Measurements from ENCODE around the gene IL18R1.

The IL18R1 gene

DNA sequence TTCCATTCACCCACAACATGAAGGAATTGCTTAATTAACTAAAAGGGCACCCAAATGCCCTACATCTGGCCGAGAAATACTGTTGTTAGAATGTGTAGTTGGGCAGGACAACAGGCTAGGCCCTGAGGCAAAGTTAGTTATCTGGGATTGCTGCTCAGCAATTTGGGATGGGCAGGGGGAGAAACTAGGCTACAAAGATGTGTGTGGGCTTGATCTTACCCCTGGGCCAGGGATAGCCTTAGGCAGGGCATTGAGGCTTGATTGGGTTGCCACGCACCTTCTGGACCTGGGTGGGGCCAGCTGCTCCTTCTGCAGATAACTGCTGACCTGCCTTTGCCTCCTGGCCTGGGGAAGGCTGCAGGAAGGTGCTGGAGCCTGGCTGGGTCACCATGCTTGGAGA lies 76.8 kb downstream of the IL18R1 start:
- no peak for DNase-seq

DNA sequence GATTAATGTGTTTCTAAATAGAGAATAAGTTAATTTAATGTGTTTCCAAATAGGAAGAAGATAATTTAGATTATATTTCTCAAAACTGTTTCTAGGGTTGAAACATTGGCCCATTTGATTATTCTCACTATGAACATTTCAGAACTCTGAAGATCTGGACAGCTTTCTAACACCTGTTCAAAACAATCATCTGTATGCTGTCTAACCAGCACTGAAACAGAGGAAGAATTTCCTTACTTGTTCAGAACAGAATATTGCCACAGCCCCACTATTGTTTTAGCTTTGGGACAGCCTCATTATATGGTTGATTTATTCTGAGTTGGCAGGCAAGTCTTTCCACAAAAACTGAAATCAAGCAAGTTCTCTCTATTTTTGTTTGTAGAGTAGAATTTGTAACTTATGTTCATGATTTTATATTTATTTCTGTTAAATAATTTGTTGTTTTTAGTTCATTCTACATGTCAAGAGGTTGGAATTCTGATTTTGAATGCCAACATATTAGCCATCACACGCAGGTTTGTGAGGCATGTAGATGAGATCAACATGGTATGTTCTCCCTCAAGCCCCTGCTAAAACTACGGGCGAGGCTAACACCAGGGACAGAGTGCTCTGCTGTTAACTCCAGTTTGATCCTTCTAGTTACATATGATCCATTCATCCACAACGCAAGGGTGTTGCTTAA lies 78.5 kb downstream of the IL18R1 start:
- DNase-seq = no peak

DNA sequence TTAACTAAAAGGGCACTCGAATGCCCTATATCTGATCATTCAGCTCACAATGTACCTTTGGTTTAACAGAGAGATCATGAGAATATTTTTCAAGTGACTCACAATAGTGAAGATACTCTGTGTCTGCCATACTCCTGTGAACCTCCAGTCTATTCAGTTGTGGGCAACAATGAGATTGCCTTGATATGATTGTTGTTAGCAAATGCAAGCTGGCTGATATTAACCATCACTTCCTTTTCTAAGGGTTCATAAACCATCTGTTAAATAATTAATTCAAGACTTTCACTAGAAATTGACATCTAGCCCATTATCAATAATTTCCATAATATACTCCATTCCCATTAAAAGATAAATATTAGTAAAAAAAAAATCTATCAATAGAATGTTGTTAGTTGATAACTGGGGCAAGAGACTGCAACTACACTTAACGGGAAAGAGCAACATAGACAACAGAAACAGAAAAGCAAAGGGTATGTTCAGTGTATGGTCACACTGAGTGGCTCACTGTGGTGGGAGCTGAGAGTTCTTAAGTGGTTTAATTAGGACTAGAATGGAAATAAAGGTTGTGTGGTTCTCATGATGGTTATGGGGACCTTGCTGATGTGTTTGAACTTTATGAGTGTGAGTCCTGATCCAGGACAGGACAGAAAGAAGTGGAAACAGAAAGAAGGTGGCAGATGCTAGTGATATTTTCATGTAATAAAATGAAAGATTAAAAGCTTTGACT lies 79.2 kb downstream of the IL18R1 start:
- DNase-seq = no peak

DNA sequence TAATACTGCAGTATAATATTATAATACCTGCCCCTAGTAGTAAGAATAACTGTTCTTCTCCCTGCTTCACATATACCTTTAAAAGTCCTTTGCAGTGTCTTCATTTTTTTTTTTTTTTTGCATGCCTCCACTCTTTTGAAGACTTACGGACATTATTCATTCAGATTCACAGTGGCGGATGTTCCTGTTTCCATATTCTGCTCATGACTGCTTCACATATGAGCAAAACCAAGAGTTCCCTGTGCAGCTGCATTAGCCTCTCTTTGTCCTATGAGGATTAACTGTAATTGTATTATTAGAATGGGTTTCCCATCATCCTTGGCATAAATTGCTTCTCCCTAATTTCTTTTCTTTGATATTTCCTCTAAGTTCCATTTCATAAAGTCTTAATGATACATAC lies 80.1 kb downstream of the IL18R1 start:
- no peak for DNase-seq

DNA sequence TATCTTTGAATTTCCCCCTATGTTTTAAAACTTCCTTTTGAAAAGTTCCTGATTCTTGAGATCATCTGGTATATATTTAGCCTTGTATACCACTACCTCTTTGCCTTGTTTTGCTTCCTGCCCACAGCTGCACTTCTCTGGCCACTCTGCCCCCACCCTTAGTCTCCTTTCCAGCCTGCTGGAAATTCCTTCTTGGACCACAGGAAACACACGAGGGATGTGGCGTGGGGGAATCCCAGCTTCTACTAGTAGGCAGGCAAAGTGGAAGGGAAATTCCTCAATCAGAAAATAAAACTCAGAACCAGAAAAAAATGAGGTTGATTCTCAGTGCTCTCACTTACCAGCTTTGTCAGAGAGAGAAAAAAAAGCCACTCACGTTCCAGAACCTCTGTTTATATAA lies 80.7 kb downstream of the IL18R1 start:
- no peak for DNase-seq

DNA sequence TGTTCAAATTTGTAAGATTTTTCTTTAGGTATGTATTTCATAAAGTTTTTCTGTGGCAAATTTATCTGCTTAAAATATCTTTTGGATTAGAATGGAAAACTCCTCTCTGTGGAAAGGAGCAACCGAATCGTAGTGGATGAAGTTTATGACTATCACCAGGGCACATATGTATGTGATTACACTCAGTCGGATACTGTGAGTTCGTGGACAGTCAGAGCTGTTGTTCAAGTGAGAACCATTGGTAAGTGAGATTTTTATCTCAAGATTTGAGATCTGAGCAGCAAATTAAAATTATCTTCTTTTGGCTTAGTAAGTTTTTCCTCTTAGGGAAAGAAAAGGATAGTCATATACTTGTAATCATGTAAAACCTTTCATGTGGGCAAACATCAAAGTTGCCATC lies 81.5 kb downstream of the IL18R1 start:
- no peak for DNase-seq

DNA sequence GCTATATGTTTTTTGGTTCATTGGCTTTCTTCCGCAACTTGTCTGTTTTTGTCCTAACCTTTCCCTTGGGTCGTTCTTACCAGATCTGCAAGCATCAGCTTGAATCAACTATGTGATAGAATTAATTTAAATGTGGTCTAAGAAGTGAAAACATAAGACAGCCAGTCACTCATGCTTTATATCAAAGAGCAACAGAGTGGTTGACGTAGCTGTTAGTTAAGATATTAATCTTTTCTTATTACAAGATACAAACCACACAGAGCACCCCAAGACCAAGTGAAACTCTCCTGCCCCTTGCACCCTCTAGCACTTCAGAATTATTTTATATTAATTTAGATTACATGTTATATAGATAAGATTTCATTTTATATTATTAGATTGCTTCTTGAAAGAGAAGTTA lies 82.5 kb downstream of the IL18R1 start:
- DNase-seq = no peak

DNA sequence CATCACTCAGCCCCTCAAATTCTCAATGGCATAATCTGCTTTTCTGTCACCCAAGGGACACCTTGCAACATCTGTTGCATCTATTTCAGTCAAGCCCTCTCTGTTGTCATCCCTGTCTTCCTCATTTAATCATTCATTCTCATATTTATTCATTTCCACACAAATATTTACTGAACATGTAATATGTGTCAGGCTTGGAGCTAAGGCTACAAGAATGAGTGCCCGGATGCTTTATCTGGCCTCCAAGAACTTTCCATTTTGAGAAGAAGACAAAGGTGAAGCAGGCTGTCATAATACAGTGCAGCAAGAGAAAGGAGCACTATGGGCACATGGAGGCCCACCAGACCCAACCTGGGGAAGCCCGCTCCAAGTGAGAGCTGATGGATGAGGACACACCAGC lies 83.0 kb downstream of the IL18R1 start:
- no peak for DNase-seq

DNA sequence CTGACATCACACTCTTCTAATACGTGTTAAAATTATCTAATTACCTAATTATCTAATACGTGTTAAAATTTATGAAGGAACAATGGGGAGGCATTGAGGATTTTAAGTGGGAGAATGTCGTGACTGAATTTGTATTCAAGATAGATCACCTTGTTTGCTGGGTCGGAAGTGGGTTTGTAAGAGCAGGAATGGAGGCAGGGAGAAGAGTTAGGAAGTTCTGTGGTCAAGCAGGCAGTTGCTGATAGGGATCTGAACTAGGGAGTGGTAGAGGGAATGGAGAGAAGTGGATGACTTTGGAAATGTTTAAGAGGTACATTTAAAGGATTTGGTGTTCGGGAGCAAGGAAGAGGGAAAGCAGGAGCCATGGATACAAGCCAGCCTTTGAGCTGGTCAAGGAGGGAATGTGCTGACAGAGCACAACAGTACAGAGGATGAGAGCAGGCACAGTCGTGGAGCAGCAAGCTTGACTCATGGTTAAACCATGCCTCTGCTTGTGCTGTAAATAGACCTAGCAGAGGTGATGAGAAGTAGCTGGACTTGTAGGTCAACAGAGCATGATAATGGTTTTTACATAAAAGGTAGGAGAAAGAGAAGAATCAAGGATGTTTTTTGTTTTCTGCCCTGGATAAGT lies 83.6 kb downstream of the IL18R1 start:
- no peak for DNase-seq

DNA sequence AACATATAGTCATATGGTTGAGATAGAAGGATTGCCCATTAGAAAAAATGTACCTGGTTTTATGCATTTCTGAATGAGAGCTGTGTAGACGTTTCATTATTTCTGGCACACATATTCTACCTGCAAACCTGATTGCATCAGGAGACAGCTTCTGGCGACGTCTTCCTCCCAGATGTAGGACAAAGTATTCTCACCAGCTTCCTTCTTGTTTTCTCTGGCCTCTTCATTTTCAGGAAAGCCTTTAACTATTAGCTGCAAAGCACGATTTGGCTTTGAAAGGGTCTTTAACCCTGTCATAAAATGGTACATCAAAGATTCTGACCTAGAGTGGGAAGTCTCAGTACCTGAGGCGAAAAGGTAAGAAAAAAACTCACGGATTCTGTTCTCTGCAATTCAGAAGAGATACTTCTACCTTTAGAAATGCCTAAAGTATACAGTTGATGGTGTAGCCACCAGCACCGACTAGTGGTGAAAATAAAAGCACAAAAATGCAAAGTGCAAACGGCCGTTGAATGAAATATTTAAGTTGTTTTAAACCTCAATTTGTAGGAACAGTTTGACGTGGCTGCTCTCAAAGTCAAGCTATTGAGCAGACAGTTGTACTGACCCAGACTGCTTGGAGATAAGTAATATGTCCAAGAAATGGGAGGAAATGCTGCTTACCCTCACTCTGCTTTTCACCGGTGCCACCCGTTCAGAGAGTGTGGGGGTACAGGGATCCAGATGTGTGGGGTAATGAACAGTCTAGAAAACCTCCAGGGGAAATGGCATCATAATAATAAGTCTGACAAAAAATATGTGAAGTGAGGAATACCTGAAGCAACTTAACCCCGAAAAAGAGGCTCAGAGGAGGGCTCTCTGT lies 87.6 kb downstream of the IL18R1 start:
- DNase-seq = peak in 2 of 56 donors; percentile 4 to 22

DNA sequence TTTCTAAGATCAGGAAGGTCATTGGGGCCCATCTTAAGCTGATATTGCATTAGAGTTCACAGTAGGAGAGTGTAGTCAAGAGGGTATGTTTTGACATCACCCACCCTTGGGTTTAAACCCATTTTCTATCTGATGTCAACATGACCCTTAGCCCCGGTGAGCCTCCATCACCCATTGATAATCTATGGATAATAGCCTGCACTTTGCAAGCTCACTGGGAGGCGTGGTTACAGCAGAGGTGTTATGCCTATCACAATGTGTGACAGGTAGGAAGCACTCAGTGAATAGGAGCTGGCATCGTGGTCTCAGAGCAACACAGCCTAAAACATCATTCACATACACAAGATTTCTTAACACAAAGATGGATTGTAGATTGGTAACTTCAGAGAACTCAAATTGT lies 88.6 kb downstream of the IL18R1 start:
- DNase-seq = no peak

DNA sequence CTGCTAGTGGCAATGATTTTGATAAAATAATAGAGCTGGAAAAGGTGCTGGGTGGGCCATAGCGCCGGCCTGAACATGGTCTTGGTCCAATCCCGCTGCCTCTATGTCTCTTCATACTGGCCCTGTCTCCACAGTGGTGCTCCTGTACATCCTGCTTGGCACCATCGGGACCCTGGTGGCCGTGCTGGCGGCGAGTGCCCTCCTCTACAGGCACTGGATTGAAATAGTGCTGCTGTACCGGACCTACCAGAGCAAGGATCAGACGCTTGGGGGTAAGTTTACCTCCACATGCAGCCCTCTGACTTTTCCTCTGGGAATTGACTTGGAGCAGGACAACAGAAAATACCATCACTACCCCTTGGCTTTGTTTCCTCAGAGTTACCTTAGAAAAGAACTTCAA lies 91.3 kb downstream of the IL18R1 start:
- DNase-seq = no peak
